ENCODE measurements around the gene ATP5MC3. TPM values are rescaled to one million over a fixed set of nuclear protein-coding genes. Genes with fewer than 3 reads are reported as not detected.

Gene ATP5MC3
- total RNA-seq, 1 donor from 2014 or later: 1,232 TPM

DNA sequence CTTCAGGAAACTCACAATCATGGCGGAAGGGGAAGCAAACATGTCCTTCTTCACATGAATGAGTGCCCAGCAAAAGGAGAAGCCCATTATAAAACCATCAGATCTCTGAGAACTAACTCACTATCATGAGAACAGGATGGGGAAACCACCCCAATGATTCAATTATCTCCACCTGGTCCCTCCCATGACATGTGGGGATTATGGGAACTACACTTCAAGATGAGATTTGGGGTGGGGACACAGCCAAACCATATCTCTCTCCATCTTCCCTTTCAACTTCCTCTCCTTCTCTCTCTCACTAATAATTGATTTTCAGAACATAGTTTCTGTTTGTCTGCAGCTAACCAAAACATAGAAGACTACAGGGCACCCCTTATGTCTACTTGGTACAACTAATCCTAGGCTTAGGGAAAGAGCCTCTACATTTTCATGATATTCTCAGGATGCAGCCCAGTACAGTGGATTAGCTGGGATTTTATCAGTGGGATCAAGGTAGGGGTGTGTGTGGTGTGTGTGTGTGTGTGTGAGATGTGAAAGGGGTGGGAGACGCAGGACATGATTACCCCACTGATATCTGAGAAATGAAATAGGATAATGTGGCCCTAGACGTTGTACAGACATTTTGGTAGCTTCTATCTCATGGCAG, 10.7 kb downstream of the ATP5MC3 start:
- ATAC-seq: no peak
- intact Hi-C loops (cut with DNase I): no loop called here
- DNase-seq (ENCODE audit: missing footprints): no peak

DNA sequence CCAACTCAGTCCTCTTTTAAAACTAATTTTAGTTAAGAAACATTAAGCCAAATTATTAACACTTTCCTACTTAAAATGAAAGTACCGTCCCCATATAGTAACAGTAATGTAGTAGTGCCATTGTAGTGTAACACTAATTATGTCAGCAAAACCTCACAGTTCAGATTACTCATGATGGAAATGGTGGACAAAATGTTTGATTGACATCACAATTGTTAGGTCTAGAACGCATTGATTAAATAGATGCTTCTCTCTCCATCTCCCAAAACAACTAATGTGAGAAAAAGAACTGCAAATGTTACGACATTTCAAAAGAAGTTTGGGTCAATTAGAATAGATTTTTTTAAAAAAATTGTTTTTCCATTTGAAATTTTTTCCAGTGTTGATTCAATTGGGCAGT, 12.3 kb downstream of the ATP5MC3 start:
- intact Hi-C loops (cut with DNase I): loop anchor here (5.0 kb wide), 1 partner anchor 162 kb away; the partner anchor contains the start of gene CHN1
- ATAC-seq: no peak

DNA sequence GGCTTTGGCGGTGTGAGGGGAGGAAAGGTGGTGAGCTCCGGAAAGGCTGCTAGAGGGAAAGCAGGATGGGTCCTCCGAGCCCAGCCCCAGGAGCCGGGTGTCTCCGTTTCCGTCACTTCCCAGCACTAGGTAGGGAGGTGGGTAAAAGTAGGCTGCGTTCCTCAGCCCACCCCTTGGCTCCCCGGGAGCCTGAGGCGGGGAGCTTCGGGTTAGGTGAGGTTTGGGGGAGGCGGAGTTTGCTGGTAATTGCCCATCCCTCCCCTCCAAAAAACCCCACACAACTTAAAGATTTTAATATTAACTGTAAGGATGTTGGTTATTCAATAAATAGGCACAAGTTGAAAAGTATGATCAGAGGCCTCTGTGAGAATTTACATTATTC, 13.0 kb downstream of the ATP5MC3 start:
- DNase-seq (ENCODE audit: missing footprints) (no peak), ATAC-seq (no peak)
- intact Hi-C loops (cut with DNase I): loop anchor here (1.0 to 5.0 kb wide), 2 partner anchors 13 to 161 kb away; partner anchors contain the start of genes ATP5MC3 and CHN1

More for the DNA sequence above, 12.3 kb downstream of the ATP5MC3 start:
- no peak for DNase-seq (ENCODE audit: missing footprints)

DNA sequence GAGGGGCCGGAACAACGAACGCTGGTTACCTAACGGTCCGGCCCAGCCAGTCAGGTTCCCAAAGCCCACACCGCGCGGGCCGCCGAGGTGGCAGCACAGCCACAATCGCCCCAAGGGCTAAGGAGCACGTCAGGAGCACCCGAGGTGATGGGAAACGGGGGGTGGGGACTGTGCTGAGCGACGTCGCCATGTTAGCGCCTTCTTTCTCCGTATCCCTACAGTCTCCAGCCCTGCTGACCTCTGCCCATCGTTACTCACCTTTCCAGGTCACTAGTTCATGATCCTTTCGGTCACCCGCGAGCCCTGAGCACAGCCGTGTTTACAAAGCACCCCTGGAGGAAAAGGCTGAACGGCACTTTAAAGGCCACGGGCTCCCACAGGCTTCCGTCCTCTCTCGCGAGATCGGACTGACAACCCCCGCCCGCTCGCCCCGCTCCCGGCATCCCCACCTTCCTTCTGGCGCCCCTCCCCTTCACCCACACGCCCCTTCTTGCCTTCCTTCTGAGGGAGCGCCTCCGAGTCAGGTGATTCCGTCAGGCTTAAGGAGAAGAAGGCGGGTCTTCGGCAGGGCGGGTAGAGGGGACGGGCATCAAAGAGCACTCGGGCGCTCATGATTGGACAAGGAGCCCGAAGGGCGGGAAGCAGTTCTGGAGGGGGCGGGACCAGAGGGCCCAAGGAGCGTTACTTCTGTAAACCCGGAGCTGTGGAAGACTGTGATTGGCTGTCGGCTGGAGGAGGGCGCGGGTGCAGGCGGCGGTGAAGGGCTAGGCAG, 13.5 kb downstream of the ATP5MC3 start, which contains the start of gene ATF2:
Gene ATF2, minus strand, starts transcription at position 412 of the 772 bp plus-strand sequence. CDS start 31,760 bp downstream, outside the sequence.
- peak; percentile 99 for ATAC-seq
- peak; percentile 99 for DNase-seq (ENCODE audit: missing footprints)
- intact Hi-C loops (cut with DNase I): loop anchor here (1.0 to 5.0 kb wide), 2 partner anchors 13 to 161 kb away; partner anchors contain the start of genes ATP5MC3 and CHN1

GRCh38 chr2:175167076-175167791, 14.3 kb downstream of the ATP5MC3 start:
- intact Hi-C loops (cut with DNase I): loop anchor here (5.0 kb wide), 1 partner anchor 160 kb away; the partner anchor contains the start of gene CHN1
- ATAC-seq (peak; percentile 9), DNase-seq (ENCODE audit: missing footprints) (no peak)

- no peak for ATAC-seq
- intact Hi-C loops (cut with DNase I): loop anchor here (5.0 kb wide), 1 partner anchor 159 kb away; the partner anchor contains the start of gene CHN1
- DNase-seq (ENCODE audit: missing footprints): no peak
Observed at GRCh38 chr2:175166216-175166824, 15.2 kb downstream of the ATP5MC3 start.

- DNase-seq (ENCODE audit: missing footprints): no peak
- intact Hi-C loops (cut with DNase I): no loop called here
- no peak for ATAC-seq
Observed at GRCh38 chr2:175164235-175164634, 17.3 kb downstream of the ATP5MC3 start.

DNA sequence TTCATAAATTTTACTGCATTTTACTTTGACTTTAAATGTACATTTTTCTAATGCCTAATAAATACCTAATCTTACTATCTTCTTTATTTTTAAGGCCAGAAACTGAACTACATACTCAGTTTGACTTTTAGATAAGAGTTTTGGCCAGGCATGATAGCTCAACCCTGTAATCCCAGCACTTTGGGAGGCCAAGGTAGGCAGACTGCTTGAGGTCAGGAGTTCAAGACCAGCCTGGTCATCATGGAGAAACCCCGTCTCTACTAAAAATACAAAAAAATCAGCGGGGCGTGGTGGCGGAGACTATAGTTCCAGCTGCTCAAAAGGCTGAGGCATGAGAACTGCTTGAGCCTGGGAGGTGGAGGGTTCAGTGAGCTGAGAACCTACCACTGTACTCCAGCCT, 22.6 kb downstream of the ATP5MC3 start:
- no peak for DNase-seq (ENCODE audit: missing footprints)
- no peak for ATAC-seq
- intact Hi-C loops (cut with DNase I): no loop called here

DNA sequence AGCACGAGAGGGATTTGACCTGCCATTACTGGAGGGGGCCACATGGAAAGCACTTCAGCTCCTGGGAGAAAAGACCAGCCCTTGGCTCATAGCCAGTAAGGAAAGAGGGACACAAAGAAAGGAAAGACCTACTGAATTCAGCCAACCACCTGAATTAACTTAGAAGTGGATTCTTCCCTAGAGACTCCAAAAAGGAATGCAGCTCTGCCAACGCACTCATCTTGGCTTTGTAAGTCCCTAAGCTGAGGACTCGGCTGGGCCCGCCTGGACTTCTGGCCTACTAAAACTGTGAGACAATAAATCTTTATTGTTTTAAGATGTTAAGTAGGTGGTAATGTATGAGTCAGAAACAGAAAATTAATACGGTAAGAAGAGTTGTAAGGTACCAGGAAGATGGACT, 25.0 kb downstream of the ATP5MC3 start:
- intact Hi-C loops (cut with DNase I): no loop called here

DNA sequence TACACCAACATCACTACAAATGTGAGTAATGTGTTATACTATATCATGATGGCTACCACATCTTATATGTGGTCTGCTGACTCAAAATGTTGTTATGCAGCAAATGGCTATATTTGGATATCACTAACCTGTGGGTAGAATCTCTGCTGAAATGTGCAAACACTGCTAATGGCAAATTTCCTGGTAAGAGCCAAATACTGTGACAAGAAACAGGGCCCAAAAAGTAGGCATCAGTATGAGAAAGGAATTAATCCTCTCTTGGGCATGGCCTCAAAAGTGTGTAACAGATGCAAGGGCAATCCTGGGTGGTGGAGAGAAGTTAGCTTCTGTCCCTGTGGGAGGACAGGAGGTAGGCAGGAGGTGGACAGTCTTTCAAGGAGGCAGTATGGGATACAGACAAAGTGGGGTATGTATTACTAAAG, 26.8 kb downstream of the ATP5MC3 start:
- no peak for DNase-seq (ENCODE audit: missing footprints)
- intact Hi-C loops (cut with DNase I): no loop called here
- ATAC-seq: no peak

More for the DNA sequence above, 25.0 kb downstream of the ATP5MC3 start:
- no peak for DNase-seq (ENCODE audit: missing footprints)
- ATAC-seq: no peak

DNA sequence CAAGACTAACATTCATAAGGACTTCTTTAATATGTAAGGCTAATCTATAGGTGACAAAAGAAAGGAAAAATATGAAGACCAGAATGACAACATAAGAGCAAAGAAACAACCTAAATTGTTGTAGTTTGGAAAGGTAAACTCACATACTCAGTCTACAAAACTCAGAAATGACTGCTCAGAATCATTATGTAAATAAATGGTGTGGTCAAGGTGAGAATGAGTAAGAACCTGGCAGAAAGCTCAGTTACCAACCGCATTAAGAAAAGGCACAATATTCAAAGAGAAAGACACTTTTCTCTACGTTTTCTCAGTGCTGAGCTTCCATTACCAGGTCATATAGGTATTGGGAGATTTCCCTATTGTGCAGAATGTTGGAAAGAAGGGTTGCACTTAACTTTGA, 29.3 kb downstream of the ATP5MC3 start:
- intact Hi-C loops (cut with DNase I): no loop called here
- DNase-seq (ENCODE audit: missing footprints): no peak
- ATAC-seq: no peak

DNA sequence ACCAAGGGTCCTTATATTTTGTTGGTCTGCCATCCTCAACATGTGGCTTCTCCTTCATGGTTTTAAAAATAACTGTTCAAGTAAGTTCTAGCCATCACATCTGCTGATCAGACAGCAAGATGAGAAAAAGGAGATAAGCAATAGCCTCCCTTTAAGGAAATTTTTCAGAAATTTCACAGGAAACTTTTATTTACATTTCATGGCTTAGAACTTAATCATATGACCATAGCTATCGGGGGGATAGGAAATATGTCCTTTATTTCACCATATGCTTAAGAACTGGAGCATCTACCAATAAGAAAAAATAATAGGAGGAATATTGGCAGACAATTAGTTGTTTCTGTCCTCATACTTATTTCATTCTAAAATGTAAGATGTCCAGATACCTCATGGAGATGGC, 29.7 kb downstream of the ATP5MC3 start:
- no peak for DNase-seq (ENCODE audit: missing footprints)
- no peak for ATAC-seq

DNA sequence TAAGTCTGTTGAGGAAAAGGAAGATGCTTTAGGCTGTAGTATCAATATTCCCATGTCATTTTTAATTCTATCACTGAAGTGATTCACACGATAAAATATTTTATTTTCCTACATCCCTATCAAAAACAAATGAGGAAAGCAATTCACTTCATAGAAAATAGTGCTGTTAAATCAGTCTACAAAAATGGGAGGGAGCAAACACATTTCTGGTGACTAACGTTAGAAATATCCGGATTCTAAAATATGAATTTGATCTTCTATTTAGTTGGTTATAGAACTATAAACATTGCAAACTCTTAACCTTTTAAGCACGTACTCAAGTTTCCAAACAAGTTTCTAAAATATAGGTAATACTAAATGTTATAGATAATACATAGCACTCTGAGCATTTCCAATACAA, 34.3 kb downstream of the ATP5MC3 start:
- intact Hi-C loops (cut with DNase I): no loop called here
- no peak for DNase-seq (ENCODE audit: missing footprints)
- no peak for ATAC-seq

More for the DNA sequence above, 29.7 kb downstream of the ATP5MC3 start:
- intact Hi-C loops (cut with DNase I): no loop called here

- no peak for ATAC-seq
- intact Hi-C loops (cut with DNase I): no loop called here
Observed at GRCh38 chr2:175143678-175144077, 37.8 kb downstream of the ATP5MC3 start.

GRCh38 chr2:175143191-175143590, 38.3 kb downstream of the ATP5MC3 start:
- ATAC-seq: no peak
- DNase-seq (ENCODE audit: missing footprints): no peak
- intact Hi-C loops (cut with DNase I): no loop called here

More at GRCh38 chr2:175143678-175144077, 37.8 kb downstream of the ATP5MC3 start:
- no peak for DNase-seq (ENCODE audit: missing footprints)

DNA sequence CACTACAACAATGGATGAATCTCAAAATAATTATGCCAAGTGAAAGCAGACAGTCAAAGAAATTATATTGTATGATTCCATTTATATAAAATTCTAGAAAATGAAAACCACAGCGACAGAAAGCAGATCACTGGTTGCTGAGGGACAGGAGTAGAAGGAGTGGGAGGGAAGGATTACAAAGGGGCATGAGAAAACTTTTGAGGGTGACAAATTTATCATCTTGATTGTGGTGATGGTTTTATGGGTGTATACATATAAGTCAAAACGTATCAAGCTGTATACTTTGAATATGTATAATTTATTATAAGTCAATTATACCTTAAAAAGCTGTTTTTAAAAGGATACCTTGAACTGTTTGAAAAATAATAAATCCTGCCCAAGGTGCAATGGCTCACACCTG, 41.2 kb downstream of the ATP5MC3 start:
- ATAC-seq (no peak), DNase-seq (ENCODE audit: missing footprints) (no peak)
- intact Hi-C loops (cut with DNase I): no loop called here

- DNase-seq (ENCODE audit: missing footprints): no peak
- no peak for ATAC-seq
- intact Hi-C loops (cut with DNase I): no loop called here
Observed at GRCh38 chr2:175137793-175138192, 43.7 kb downstream of the ATP5MC3 start.

GRCh38 chr2:175136334-175137215, 44.9 kb downstream of the ATP5MC3 start:
- intact Hi-C loops (cut with DNase I): no loop called here
- no peak for DNase-seq (ENCODE audit: missing footprints)
- ATAC-seq: no peak
